Cardiac fibroblast (primary cell): ENCODE results near the gene PLCB3.

Experiments used
- DNase-seq, 2 donors: peaks; one replicate each; pipeline versions ENCODE4 v3.0.0 to v3.0.0-alpha.2; 2010; ENCODE audit warnings: low read depth in 2 of 2
- H3K4me3 ChIP-seq, 2 donors: replicated peaks in 1 of 2; 1 replicate in 1 of 2; 2 replicates in 1 of 2; pipeline ENCODE4 v1.5.1; 2011; ENCODE audit warnings: low read depth in 2 of 2, low read length in 2 of 2, mild to moderate bottlenecking in 2 of 2, moderate library complexity in 1 of 2
- TF ChIP-seq, protein P1 (sequence below): IDR thresholded peaks from one replicate; pipeline ENCODE4 v1.5.1; 2011; ENCODE audit warnings: low read depth, mild to moderate bottlenecking, low read length, inconsistent platforms

The PLCB3 gene

DNA sequence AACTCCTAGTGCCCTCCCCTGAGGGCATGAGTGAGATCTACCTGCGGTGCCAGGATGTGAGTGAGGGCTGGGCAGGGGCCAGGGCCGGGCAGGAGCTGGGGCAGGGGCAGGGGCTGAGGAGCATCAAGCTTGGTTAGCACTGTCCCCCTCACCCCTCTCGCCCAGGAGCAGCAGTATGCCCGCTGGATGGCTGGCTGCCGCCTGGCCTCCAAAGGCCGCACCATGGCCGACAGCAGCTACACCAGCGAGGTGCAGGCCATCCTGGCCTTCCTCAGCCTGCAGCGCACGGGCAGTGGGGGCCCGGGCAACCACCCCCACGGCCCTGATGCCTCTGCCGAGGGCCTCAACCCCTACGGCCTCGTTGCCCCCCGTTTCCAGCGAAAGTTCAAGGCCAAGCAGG, 31.1 kb upstream of the PLCB3 start:
- TF ChIP-seq, protein P1, sequence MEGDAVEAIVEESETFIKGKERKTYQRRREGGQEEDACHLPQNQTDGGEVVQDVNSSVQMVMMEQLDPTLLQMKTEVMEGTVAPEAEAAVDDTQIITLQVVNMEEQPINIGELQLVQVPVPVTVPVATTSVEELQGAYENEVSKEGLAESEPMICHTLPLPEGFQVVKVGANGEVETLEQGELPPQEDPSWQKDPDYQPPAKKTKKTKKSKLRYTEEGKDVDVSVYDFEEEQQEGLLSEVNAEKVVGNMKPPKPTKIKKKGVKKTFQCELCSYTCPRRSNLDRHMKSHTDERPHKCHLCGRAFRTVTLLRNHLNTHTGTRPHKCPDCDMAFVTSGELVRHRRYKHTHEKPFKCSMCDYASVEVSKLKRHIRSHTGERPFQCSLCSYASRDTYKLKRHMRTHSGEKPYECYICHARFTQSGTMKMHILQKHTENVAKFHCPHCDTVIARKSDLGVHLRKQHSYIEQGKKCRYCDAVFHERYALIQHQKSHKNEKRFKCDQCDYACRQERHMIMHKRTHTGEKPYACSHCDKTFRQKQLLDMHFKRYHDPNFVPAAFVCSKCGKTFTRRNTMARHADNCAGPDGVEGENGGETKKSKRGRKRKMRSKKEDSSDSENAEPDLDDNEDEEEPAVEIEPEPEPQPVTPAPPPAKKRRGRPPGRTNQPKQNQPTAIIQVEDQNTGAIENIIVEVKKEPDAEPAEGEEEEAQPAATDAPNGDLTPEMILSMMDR, result no peak
- no peak overlapping the region for H3K4me3 ChIP-seq

GRCh38 chr11:64220798-64221197, 30.5 kb upstream of the PLCB3 start:
- DNase-seq, result no peak
- TF ChIP-seq, protein P1, result no peak

More for the DNA sequence above, 31.1 kb upstream of the PLCB3 start:
- DNase-seq, result no peak

DNA sequence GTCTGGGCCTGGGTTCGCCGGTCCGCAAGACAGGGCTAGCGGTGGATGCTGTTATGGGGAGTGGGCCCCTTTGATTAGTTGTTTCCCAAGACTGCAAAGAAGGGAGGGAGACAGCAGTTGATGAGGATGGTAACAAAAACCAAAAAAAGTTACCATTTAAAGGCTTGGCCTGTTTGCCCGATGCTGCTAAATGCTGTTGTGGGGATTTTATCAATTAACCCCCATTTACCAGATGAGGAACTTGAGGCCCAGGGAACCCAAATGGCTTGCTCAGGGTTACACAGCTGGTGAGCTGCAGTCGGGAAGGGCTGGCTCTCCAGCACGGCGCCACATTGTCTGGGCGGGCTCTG, 28.7 kb upstream of the PLCB3 start:
- no peak for DNase-seq
- no peak overlapping the region for H3K4me3 ChIP-seq
- TF ChIP-seq, protein P1, result no peak

More at GRCh38 chr11:64220798-64221197, 30.5 kb upstream of the PLCB3 start:
- no peak overlapping the region for H3K4me3 ChIP-seq

GRCh38 chr11:64223001-64223651, 28.2 kb upstream of the PLCB3 start:
- DNase-seq, result no peak

DNA sequence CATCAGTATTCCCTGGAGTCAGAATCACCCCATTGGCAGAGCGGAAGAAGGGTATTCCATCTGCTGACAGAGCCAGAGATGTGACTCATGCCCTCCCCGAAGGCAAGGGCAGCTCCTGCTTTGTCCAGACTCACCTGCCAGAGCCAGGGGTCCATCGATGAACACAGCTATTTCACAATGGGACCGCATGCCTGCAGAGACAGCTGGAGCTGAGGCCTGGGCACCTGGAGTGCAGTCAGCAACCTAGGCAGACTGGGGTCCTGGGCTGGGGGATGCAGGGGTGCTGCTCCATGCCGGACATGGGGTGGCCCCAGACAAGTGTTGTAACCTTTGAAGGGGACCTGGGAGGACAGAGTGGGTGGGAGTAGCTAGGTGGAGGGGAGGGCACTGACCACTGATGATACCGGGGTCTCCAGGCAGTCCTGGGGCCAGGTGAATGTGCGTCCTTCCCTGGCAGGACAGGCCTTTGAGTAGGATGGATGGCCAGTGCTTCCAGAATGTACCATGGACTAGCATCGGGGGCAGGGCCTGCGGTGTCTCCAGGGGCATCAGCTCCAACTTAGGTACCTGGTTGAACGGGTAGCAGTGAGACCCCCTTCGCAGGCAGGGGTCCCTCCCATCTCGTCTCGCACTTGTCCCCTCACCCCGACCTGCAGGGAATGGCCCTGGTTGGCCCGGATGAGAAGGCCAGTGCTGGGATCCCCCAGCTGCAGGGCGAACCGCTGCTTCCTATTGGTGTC, 27.0 kb upstream of the PLCB3 start:
- H3K4me3 ChIP-seq, result no peak overlapping the region
- DNase-seq, result peak in 1 of 2 donors; percentile 51
- TF ChIP-seq, protein P1, result no peak

More at GRCh38 chr11:64223001-64223651, 28.2 kb upstream of the PLCB3 start:
- TF ChIP-seq, protein P1, result no peak
- no peak overlapping the region for H3K4me3 ChIP-seq

GRCh38 chr11:64224891-64225607, 26.3 kb upstream of the PLCB3 start:
- peak overlapping the region; percentile 84 to 89 for H3K4me3 ChIP-seq
- TF ChIP-seq, protein P1, result no peak
- DNase-seq, result no peak
